Myocyte (in vitro differentiated cells): ENCODE results near the gene RNF141. TPM values are rescaled to one million over a fixed set of nuclear protein-coding genes. Genes with fewer than 3 reads are reported as not detected.

Experiments
- DNase-seq: peaks from one replicate; pipeline ENCODE4 v3.0.0-alpha.2; 2012; ENCODE audit warnings: low read depth
- microRNA counts: library from miRNA; unstranded; fragments of <30 nt; microRNA quantifications from one replicate; lab custom pipeline; 2016
- total RNA-seq: library from RNA; depleted of rRNA; stranded (reverse); fragments of >200 nt; gene quantifications from 2 replicates; pipeline ENCODE4 v1.2.3, GENCODE V29; 2014

The RNF141 gene
- total RNA-seq, 1 donor from 2014 or later = 29.6 TPM

DNA sequence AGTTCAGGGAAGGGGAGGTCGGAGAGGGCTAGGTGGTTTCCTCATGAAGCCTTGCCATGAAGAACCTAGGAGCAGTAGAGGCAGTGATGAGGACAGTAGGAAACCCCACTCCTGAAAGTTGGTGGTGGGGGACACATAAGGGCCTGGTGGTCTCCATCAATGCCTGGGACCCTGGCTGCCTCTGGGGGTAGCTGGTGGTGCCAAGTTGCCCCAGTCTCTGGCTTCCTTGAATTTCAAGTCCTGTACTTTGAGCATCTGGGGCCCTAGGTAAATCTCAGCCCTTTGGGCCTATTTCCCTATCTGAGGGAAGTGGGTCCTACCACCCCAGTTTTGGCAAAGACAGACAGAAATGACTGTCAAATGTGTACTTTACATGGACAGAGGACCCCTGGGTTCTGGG lies 57.8 kb downstream of the RNF141 start:
- no peak for DNase-seq

DNA sequence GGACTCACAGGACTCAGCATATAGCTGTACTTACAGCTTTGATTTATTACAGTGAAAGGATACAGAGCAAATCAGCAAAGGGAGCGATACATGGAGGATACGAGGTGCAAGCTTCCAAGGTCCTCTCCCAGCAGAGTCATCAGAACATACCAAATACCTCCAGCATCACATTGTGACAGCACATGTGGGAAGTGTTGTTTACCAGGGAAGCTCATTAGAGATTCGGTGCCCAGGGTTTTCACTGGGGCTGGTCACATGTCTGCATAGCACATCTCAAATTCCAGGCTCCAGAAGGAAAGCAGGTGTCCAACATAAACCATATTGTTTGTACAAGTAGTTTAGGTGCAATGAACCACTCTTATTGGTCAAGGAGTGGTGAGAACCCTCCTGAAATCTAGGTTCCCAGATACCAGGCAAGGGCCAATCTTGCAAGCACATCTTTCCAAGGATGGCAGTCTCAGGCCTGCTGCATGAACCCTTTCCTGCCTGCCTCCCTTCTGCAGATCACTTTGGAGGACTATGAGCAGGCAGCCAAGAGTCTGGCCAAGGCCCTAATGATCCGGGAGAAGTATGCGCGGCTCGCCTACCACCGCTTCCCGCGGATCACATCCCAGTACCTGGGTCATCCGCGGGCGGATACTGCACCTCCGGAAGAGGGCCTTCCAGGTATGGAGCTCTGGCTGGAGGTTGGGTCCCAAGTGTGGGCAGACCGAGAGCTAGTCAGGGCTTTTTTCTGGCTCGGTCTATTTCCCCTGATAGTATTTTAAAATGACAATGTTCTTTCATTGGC lies 59.2 kb downstream of the RNF141 start:
- no peak for DNase-seq

DNA sequence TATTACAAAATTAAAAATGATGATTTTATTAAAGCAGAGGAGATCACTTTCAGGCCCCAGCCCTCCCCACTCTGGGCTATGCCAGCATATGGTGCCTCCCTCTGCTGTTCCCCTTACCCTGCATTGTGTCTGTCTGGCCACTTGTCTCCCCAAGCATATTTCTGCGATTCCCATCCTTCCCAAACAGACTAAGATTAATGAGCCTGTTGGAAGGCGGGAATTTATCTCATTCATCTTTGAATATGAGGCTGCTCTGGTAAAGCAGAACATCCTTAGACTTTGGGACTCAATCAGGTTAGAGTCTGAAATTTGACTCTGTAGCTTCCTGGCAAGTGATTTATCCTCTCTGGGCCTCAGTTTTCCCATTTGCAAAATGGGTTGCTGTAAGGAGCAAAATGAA lies 60.2 kb downstream of the RNF141 start:
- no peak for DNase-seq

DNA sequence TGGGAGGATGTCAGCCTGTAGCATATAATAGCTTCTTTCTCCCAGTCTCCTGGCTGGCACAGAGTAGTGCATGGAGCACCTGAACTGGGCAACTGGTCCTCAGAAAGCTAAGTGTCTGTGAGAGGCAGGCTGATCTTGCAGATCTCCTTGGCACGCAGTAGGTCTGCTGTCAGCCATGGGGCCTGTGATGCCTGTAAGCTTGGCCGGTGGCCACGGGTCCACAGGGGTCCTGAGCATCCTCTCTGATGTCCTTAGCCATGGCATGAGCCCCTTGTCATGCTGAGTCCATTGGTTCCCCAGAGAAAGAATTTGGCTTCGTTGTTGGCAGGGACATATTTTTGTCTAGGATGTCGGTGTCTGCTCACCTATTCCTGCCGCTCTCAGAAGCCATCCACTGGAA lies 61.0 kb downstream of the RNF141 start:
- DNase-seq = no peak

DNA sequence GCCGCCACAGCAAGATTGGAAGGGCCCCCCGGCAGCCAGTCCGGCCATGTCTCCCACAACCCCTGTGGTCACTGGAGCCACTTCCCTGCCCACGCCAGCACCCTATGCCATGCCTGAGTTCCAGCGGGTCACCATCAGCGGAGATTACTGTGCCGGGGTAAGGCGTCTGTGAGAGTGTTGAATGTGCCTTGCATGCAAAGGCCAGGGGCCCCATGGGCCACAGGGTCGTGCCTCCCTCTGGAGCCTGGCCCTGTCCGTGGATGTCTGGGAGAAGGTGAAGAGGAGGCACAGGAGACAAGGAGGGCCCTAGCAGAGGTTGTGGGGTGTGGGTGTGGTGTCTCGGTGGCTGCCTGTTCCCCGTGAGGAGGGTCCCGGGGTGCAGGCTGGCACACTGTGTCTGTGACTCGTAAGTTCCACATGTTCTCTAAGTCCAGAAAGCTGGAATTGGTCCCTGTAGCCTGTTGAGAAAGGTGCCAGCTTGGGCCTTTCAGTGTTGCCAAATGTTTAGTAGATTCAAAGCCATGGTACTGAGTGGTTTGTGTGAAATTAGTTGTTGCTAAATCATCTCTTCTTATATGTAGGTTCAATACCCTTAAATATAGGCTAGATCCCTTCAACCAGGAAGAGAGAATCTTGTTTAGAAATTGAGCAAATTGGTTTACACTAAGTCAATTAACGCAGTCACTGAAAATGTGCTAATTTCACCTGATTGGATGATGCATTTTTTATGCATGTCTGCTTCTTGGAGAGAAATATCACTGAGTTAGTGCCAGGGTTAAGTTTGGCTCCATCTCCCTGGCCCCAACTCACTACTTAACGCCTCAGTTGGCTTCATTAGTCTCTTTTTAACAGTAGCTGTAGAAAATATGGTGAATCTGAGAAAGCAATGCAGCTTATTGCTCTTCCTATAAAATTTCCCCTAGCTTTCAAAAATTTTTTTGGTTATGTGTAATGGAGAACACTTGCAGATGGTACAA lies 62.1 kb downstream of the RNF141 start:
- no peak for DNase-seq

GRCh38 chr11:10478066-10478465 lies 62.9 kb downstream of the RNF141 start:
- peak; percentile 95 for DNase-seq

GRCh38 chr11:10477690-10478046 lies 63.3 kb downstream of the RNF141 start:
- DNase-seq = no peak

GRCh38 chr11:10476927-10477689 lies 63.9 kb downstream of the RNF141 start:
- DNase-seq = peak; percentile 66

GRCh38 chr11:10476342-10476741 lies 64.6 kb downstream of the RNF141 start:
- DNase-seq = peak; percentile 40

DNA sequence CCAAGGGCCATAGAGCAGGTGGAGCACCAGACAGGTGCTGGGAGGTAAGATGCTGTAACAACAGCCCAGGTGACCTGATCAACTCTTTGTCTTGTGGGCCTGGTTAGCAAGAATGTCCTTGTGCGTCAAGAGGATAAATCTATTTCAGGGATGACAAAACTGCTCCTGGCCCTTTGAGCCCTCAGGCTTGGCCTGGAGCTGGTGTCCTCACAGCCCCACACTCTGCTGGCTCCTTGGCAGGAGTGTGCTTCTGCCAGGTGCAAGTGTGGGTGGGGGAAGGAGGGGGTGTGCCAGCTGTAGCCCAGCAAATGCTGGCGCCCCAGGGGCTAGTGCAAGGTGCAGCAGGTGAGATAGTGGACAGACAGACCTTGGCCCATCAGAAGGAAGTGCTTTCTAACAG lies 66.4 kb downstream of the RNF141 start:
- no peak for DNase-seq

- DNase-seq = no peak
Observed at GRCh38 chr11:10473371-10473770, 67.6 kb downstream of the RNF141 start.

DNA sequence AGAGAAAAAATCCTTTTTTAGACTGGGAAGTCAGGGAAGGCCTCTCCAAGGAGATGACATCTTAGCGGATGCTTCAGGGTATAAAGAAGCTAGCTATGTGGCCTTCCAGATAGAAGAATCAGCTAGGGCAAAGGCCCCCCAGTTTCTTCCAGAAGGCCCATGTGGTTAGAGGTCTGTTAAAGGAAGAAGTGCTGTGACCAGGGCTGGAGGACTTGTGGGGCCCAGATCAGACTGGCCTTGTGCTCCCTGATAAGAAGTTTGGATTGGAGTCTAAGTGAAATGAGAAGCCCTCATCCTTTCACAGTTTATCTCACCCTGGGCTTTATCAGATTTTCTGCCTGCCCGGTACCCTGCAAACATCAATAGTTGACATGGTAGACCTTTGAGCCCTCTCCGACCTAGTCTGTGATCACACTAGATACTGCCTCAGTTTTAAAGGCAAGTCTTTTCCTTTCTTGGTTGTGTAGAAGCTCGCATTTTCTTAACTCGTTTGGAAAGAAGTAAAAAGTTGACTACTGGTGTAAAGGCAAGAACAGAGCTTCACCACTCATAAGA lies 78.2 kb downstream of the RNF141 start:
- DNase-seq = no peak

MicroRNA genes within 50 kb of the gene (microRNA counts, 767-probe panel; counts per million panel counts)
- microRNA hsa-miR-4485 (lab: Ali Mortazavi, UCI) = not detected

Other genes with a start within 250 kb of the RNF141 start
- 21.0 and 23.7 TPM in 2 replicates for gene SBF2, start 247.0 kb downstream of the RNF141 start, total RNA-seq
- gene ADM, start 236.1 kb downstream of the RNF141 start, total RNA-seq = 17.3 and 46.5 TPM in 2 replicates
- 4.4 and 10.3 TPM in 2 replicates for gene AMPD3, start 85.9 kb downstream of the RNF141 start, total RNA-seq
- gene LYVE1, start 27.5 kb upstream of the RNF141 start, total RNA-seq = not detected in 2 replicates
- gene IRAG1, start 152.6 kb upstream of the RNF141 start, total RNA-seq = 0.56 and 0.99 TPM in 2 replicates
- 15.4 and 16.3 TPM in 2 replicates for gene CTR9, start 210.1 kb upstream of the RNF141 start, total RNA-seq